ENCODE measurements around the gene RAB44. TPM values are rescaled to one million over a fixed set of nuclear protein-coding genes. Genes with fewer than 3 reads are reported as not detected.

Gene RAB44
- total and polyA plus RNA-seq, 9 of the 15 experiments (the other 6 are each of a cell fraction or from before 2014, with no cell fraction given) = not detected

- WGBS (ENCODE audit: insufficient coverage, low coverage, missing lambda C conversion rate) = 17% methylated on average over 24 of the region's 24 CpGs
- ChIA-PET POLR2A (interaction anchor here (0.6 to 1.3 kb wide), 3 partner anchors 14 to 254 kb away, joined by 3 read pairs; no protein-coding TSS in a partner anchor), CTCF (ENCODE audit: low intra/inter-chr PET ratio) (interaction anchor here (0.5 kb wide), 1 partner anchor 170 kb away, joined by 3 read pairs; no protein-coding TSS in a partner anchor)
- in situ Hi-C loops (cut with MboI) (no loop called here), intact Hi-C loops (cut with micrococcal nuclease) (no loop called here)
- H3K27ac ChIP-seq (ENCODE audit: extremely low read depth, low read depth, low read length) = no peak overlapping the region
- H3K79me2 ChIP-seq (ENCODE audit: control insufficient read depth, insufficient read depth, low read length) = no peaks in the 10 kb centered on the region
- H3K9me1 ChIP-seq (ENCODE audit: control insufficient read depth, insufficient read depth, low read length) = no peaks in the 10 kb centered on the region
- H3K4me1 ChIP-seq (replicated peaks in 1 of 2; ENCODE audit: control insufficient read depth in 2 of 2, insufficient read depth in 2 of 2, low read length in 2 of 2) = peaks cover 0 to 15% of the 10 kb centered on the region in 2 experiments; a peak in 4 of 5 replicates
- H4K20me1 ChIP-seq (replicated peaks; ENCODE audit: control insufficient read depth, insufficient read depth, low read length) = peaks cover 10% of the 10 kb centered on the region
- DNase-seq (ENCODE audit: extremely low read depth in 1 of 4, low spot score in 3 of 4) (peak in 2 of 4 experiments; percentile 70 to 71), FAIRE-seq (no peak), ATAC-seq (no peak)
- H3K36me3 ChIP-seq (ENCODE audit: control insufficient read depth, insufficient read depth, low read length) = no peaks in the 10 kb centered on the region
- no peak overlapping the region for H2AFZ ChIP-seq (ENCODE audit: low read depth, low read length)
- BruUV-seq (replicated peaks) = no TSS peak
- H3K9me3 ChIP-seq (replicated peaks; ENCODE audit: control insufficient read depth, insufficient read depth, low read depth, low read length) = no peaks in the 10 kb centered on the region
- peaks cover 25 to 84% of the 10 kb centered on the region in 2 experiments; a peak in 4 of 5 replicates for H3K27me3 ChIP-seq (ENCODE audit: control insufficient read depth in 2 of 2, insufficient read depth in 2 of 2, low read length in 2 of 2)
- peak overlapping the region in 1 of 2 experiments; percentile 28; a peak in 1 of 4 replicates for H3K9ac ChIP-seq (ENCODE audit: insufficient read depth in 1 of 2, low read depth in 2 of 2, low read length in 2 of 2)
- H3K4me3 ChIP-seq = no peak overlapping the region
- no peak overlapping the region for H3K4me2 ChIP-seq (ENCODE audit: insufficient read depth, low read length)
- TF ChIP-seq ESRRB (CRISPR knock-in tag; IDR thresholded peaks at IDR 0.05; ENCODE audit: borderline replicate concordance) = no peak
- no peak for TF ChIP-seq POLR2G (IDR thresholded peaks at IDR 0.05; ENCODE audit: low read depth, low read length)
- 0 out of 2 replicates have a peak, but pooled peaks have one; percentile 24 for TF ChIP-seq TFAP4 (CRISPR knock-in tag; IDR thresholded peaks at IDR 0.05; ENCODE audit: borderline replicate concordance)
- 0 out of 2 replicates have a peak, but pooled peaks have one; percentile 8 for TF ChIP-seq VEZF1 (CRISPR knock-in tag; IDR thresholded peaks at IDR 0.05)
- no peak for TF ChIP-seq SIN3A (IDR thresholded peaks at IDR 0.05; ENCODE audit: borderline replicate concordance in 2 of 2, control insufficient read depth in 1 of 2, low read depth in 2 of 2, low read length in 2 of 2)
- no peak for TF ChIP-seq E2F6 (IDR thresholded peaks at IDR 0.05; ENCODE audit: borderline replicate concordance in 1 of 2, extremely low read depth in 1 of 2, insufficient read depth in 1 of 2, insufficient read length in 1 of 2, low read depth in 1 of 2, low read length in 1 of 2, poor library complexity in 1 of 2, severe bottlenecking in 1 of 2)
- TF ChIP-seq MAFF (IDR thresholded peaks at IDR 0.05; ENCODE audit: low read length) = no peak
- no peak for TF ChIP-seq ZBTB26 (CRISPR knock-in tag; IDR thresholded peaks at IDR 0.05)
- TF ChIP-seq TCF15 (CRISPR knock-in tag; IDR thresholded peaks at IDR 0.05) = no peak
- TF ChIP-seq ZNF212 (CRISPR knock-in tag; IDR thresholded peaks at IDR 0.05) = no peak
Measured at GRCh38 chr6:36743538-36744303, 46.1 kb downstream of the RAB44 start.

All from K562 (cell line).